Neural cell (in vitro differentiated cells): ENCODE results near the gene VPS13D. TPM values are rescaled to one million over a fixed set of nuclear protein-coding genes. Genes with fewer than 3 reads are reported as not detected.

Source experiments
- H2AFZ ChIP-seq: fragments of 200-600, 300-800 bp; sonication (generic), shearing (Covaris generic); 2 replicates; pipeline ENCODE4 v1.6.0; 2014; ENCODE audit warnings: low read depth, mild to moderate bottlenecking, antibody characterized with exemption, low read length, moderate library complexity
- H3F3A ChIP-seq: fragments of 200-600 bp; shearing (Covaris generic); 2 replicates; pipeline ENCODE4 v1.6.1; 2016; ENCODE audit warnings: mild to moderate bottlenecking, moderate library complexity, mixed read lengths, antibody characterized with exemption, low read length; ENCODE audit not compliant: insufficient read depth, poor library complexity, severe bottlenecking
- H3K27ac ChIP-seq: fragments of 200-600, 300-800 bp; sonication (generic), shearing (Covaris generic); 2 replicates; pipeline ENCODE4 v1.5.1; 2014; ENCODE audit warnings: mild to moderate bottlenecking, low read length, moderate library complexity
- H3K27me3 ChIP-seq: fragments of 300-800, 200-600 bp; sonication (generic), shearing (Covaris generic); 2 replicates; pipeline ENCODE4 v1.6.0; 2014; ENCODE audit warnings: mild to moderate bottlenecking, low read depth, low read length, moderate library complexity; ENCODE audit not compliant: insufficient read depth
- H3K36me3 ChIP-seq: fragments of 300-800, 200-600 bp; sonication (generic), shearing (Covaris generic); 2 replicates; pipeline ENCODE4 v1.5.1; 2014; ENCODE audit warnings: mild to moderate bottlenecking, antibody characterized with exemption, low read length, moderate library complexity; ENCODE audit not compliant: insufficient read depth
- H3K4me2 ChIP-seq: fragments of 300-800, 200-600 bp; sonication (generic), shearing (Covaris generic); 2 replicates; pipeline ENCODE4 v1.6.0; 2014; ENCODE audit warnings: mild to moderate bottlenecking, low read length
- H3K4me3 ChIP-seq: fragments of 300-800, 200-600 bp; sonication (generic), shearing (Covaris generic); 2 replicates; pipeline ENCODE4 v1.5.1; 2014; ENCODE audit warnings: mild to moderate bottlenecking, low read length, moderate library complexity
- H3K79me2 ChIP-seq: fragments of 200-600 bp; shearing (Covaris generic); replicated peaks from 2 replicates; pipeline ENCODE4 v1.6.0; 2014; ENCODE audit warnings: mild to moderate bottlenecking, low read length, moderate library complexity; ENCODE audit not compliant: insufficient read depth
- H3K9ac ChIP-seq: fragments of 300-800, 200-600 bp; sonication (generic), shearing (Covaris generic); 2 replicates; pipeline ENCODE4 v1.6.1; 2016; ENCODE audit warnings: mild to moderate bottlenecking, low read length, mixed read lengths
- H3K9me2 ChIP-seq: fragments of 200-600 bp; shearing (Covaris generic); 2 replicates; pipeline ENCODE4 v1.6.1; 2016; ENCODE audit warnings: mild to moderate bottlenecking, low read length, mixed read lengths; ENCODE audit not compliant: insufficient read depth
- H3K9me3 ChIP-seq: fragments of 200-600, 300-800 bp; sonication (generic), shearing (Covaris generic); 2 replicates; pipeline ENCODE4 v1.6.1; 2016; ENCODE audit warnings: mild to moderate bottlenecking, mixed run types, low read length, moderate library complexity, mixed read lengths
- H4K20me1 ChIP-seq: fragments of 200-600 bp; shearing (Covaris generic); 2 replicates; pipeline ENCODE4 v1.6.1; 2016; ENCODE audit warnings: mild to moderate bottlenecking, mixed run types; ENCODE audit not compliant: insufficient read depth
- EP300 ChIP-seq: fragments of 450-650 bp; conservative IDR thresholded peaks from 2 replicates; pipeline ENCODE4 v1.6.1; 2014; ENCODE audit warnings: antibody characterized with exemption, mild to moderate bottlenecking, moderate library complexity; ENCODE audit not compliant: poor library complexity, severe bottlenecking
- EZH2 ChIP-seq: fragments of 200-600, 300-800 bp; shearing (Covaris generic), sonication (generic); IDR thresholded peaks from 2 replicates; pipeline ENCODE4 v1.6.1; 2014; ENCODE audit warnings: antibody characterized with exemption, low read length, borderline replicate concordance, mild to moderate bottlenecking; ENCODE audit not compliant: insufficient read depth, poor library complexity, severe bottlenecking
- MXI1 ChIP-seq: fragments of 450-650 bp; conservative IDR thresholded peaks from 2 replicates; pipeline ENCODE4 v1.6.1; 2014; ENCODE audit warnings: antibody characterized with exemption, mild to moderate bottlenecking; ENCODE audit not compliant: poor library complexity, severe bottlenecking
- POLR2AphosphoS5 ChIP-seq: IDR thresholded peaks from 2 replicates; pipeline ENCODE4 v1.6.1; 2012
- RAD21 ChIP-seq: fragments of 450-650 bp; conservative IDR thresholded peaks from 2 replicates; pipeline ENCODE4 v1.6.1; 2014; ENCODE audit warnings: antibody characterized with exemption, mild to moderate bottlenecking, moderate library complexity
- SMC3 ChIP-seq: fragments of 450-650 bp; conservative IDR thresholded peaks from 2 replicates; pipeline ENCODE4 v1.6.1; 2014; ENCODE audit warnings: antibody characterized with exemption, mild to moderate bottlenecking, moderate library complexity; ENCODE audit not compliant: poor library complexity
- TAF1 ChIP-seq: IDR thresholded peaks from 2 replicates; pipeline ENCODE4 v1.6.1; 2012; ENCODE audit warnings: low read depth
- polyA plus RNA-seq: library from polyadenylated mRNA; depleted of rRNA; stranded (reverse); fragments of >200 nt; gene quantifications from 2 replicates; pipeline ENCODE4 v1.2.3, GENCODE V29; 2014
- TF ChIP-seq, protein P1 (sequence below): IDR thresholded peaks from 2 replicates; pipeline ENCODE4 v1.6.1; 2012; ENCODE audit warnings: borderline replicate concordance
- TF ChIP-seq, protein P2 (sequence below): fragments of 450-650 bp; IDR thresholded peaks from 2 replicates; pipeline ENCODE4 v1.5.1; 2014; ENCODE audit warnings: antibody characterized with exemption, mild to moderate bottlenecking, moderate library complexity; ENCODE audit not compliant: poor library complexity, severe bottlenecking

Gene VPS13D
- polyA plus RNA-seq, 1 donor from 2014 or later, result 24.5 TPM

GRCh38 chr1:12402842-12403241, 173.0 kb downstream of the VPS13D start:
- Histone ChIP-seq H3K4me2 (no peak overlapping the region), H3F3A (no peaks in the 10 kb centered on the region), H3K9me2 (no peaks in the 10 kb centered on the region), H3K79me2 (no peaks in the 10 kb centered on the region), H4K20me1 (no peaks in the 10 kb centered on the region), H3K27me3 (no peaks in the 10 kb centered on the region), H3K9me3 (no peaks in the 10 kb centered on the region), H2AFZ (no peak overlapping the region), H3K36me3 (peaks cover 12% of the 10 kb centered on the region), H3K9ac (no peak overlapping the region), H3K27ac (no peak overlapping the region), H3K4me3 (no peak overlapping the region)
- no peak for TF ChIP-seq EZH2
- TF ChIP-seq MXI1, result no peak
- TF ChIP-seq SMC3, result no peak
- TF ChIP-seq TAF1, result no peak
- no peak for TF ChIP-seq RAD21
- TF ChIP-seq EP300, result no peak
- no peak for TF ChIP-seq POLR2AphosphoS5
- TF ChIP-seq, protein P1, sequence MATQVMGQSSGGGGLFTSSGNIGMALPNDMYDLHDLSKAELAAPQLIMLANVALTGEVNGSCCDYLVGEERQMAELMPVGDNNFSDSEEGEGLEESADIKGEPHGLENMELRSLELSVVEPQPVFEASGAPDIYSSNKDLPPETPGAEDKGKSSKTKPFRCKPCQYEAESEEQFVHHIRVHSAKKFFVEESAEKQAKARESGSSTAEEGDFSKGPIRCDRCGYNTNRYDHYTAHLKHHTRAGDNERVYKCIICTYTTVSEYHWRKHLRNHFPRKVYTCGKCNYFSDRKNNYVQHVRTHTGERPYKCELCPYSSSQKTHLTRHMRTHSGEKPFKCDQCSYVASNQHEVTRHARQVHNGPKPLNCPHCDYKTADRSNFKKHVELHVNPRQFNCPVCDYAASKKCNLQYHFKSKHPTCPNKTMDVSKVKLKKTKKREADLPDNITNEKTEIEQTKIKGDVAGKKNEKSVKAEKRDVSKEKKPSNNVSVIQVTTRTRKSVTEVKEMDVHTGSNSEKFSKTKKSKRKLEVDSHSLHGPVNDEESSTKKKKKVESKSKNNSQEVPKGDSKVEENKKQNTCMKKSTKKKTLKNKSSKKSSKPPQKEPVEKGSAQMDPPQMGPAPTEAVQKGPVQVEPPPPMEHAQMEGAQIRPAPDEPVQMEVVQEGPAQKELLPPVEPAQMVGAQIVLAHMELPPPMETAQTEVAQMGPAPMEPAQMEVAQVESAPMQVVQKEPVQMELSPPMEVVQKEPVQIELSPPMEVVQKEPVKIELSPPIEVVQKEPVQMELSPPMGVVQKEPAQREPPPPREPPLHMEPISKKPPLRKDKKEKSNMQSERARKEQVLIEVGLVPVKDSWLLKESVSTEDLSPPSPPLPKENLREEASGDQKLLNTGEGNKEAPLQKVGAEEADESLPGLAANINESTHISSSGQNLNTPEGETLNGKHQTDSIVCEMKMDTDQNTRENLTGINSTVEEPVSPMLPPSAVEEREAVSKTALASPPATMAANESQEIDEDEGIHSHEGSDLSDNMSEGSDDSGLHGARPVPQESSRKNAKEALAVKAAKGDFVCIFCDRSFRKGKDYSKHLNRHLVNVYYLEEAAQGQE, result no peak
- TF ChIP-seq, protein P2, sequence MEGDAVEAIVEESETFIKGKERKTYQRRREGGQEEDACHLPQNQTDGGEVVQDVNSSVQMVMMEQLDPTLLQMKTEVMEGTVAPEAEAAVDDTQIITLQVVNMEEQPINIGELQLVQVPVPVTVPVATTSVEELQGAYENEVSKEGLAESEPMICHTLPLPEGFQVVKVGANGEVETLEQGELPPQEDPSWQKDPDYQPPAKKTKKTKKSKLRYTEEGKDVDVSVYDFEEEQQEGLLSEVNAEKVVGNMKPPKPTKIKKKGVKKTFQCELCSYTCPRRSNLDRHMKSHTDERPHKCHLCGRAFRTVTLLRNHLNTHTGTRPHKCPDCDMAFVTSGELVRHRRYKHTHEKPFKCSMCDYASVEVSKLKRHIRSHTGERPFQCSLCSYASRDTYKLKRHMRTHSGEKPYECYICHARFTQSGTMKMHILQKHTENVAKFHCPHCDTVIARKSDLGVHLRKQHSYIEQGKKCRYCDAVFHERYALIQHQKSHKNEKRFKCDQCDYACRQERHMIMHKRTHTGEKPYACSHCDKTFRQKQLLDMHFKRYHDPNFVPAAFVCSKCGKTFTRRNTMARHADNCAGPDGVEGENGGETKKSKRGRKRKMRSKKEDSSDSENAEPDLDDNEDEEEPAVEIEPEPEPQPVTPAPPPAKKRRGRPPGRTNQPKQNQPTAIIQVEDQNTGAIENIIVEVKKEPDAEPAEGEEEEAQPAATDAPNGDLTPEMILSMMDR, result no peak

- H3K9me2 ChIP-seq, result no peaks in the 10 kb centered on the region
- no peak overlapping the region for H2AFZ ChIP-seq
- H3K9ac ChIP-seq, result no peak overlapping the region
- peaks cover under 1% of the 10 kb centered on the region for H3K9me3 ChIP-seq
- no peak overlapping the region for H3K4me2 ChIP-seq
- H3K79me2 ChIP-seq, result no peaks in the 10 kb centered on the region
- peaks cover 16% of the 10 kb centered on the region for H3K36me3 ChIP-seq
- no peak overlapping the region for H3K27ac ChIP-seq
- no peak overlapping the region for H3K4me3 ChIP-seq
- no peaks in the 10 kb centered on the region for H3F3A ChIP-seq
- H3K27me3 ChIP-seq, result no peaks in the 10 kb centered on the region
- H4K20me1 ChIP-seq, result no peaks in the 10 kb centered on the region
- TF ChIP-seq TAF1, result no peak
- TF ChIP-seq, protein P2, result no peak
- no peak for TF ChIP-seq EZH2
- TF ChIP-seq, protein P1, result no peak
- TF ChIP-seq RAD21, result no peak
Measured at GRCh38 chr1:12404918-12405317, 175.1 kb downstream of the VPS13D start.
